AG04449 (cell line): ENCODE data around the gene ECHDC3.

Source experiments
- CTCF ChIA-PET: fragments of 350-600 bp; formaldehyde crosslinking; extraction: SDS; loops from one replicate; lab custom pipeline; 2021; ENCODE audit warnings: antibody characterized with exemption; lab: Yijun Ruan, JAX
- POLR2A ChIA-PET: fragments of 400-600, 350-600 bp; formaldehyde crosslinking; extraction: SDS; loops from one replicate; lab custom pipeline; 2020; ENCODE audit warnings: antibody characterized with exemption, inconsistent platforms; lab: Yijun Ruan, JAX
- DNase-seq: peaks from one replicate; pipeline ENCODE4 v3.0.0-alpha.2; 2010; ENCODE audit warnings: low read depth, low spot score
- H3K4me3 ChIP-seq: 2 replicates; pipeline ENCODE4 v1.5.1; 2011; ENCODE audit warnings: low read depth, mild to moderate bottlenecking, control low read depth, low read length
- TF ChIP-seq, protein P1 (sequence below): IDR thresholded peaks from one replicate; pipeline ENCODE4 v1.5.1; 2011; ENCODE audit warnings: mild to moderate bottlenecking, moderate library complexity, low read length, control low read depth, inconsistent platforms; ENCODE audit not compliant: insufficient read depth; ENCODE audit errors: missing control alignments

Gene ECHDC3

DNA sequence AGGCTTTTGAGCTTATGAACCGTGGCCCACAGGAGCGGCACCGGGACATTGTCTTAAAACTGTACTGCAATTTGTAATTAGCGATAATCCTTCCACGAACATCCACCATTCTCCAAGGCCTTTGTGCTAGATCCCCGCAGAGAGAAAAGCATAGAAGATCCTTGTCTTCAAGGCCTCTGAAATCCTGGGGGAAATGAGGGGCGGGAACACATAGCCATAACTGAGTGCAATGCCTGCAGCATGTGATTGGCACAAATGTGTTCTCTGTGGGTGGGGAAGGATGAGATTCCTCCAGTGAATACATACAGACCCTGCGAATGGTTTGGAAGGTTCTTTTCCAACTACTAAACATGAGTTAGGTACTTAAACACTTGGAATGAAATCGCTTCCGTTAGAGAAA is 55.1 kb downstream of the ECHDC3 start:
- DNase-seq = no peak
- H3K4me3 ChIP-seq = no peak overlapping the region
- POLR2A ChIA-PET = no interaction called here
- CTCF ChIA-PET = interaction anchor here (0.8 to 1.5 kb wide), 4 partner anchors 14 to 190 kb away, joined by 3 to 5 read pairs (median 4); no protein-coding TSS in a partner anchor
- TF ChIP-seq, protein P1, sequence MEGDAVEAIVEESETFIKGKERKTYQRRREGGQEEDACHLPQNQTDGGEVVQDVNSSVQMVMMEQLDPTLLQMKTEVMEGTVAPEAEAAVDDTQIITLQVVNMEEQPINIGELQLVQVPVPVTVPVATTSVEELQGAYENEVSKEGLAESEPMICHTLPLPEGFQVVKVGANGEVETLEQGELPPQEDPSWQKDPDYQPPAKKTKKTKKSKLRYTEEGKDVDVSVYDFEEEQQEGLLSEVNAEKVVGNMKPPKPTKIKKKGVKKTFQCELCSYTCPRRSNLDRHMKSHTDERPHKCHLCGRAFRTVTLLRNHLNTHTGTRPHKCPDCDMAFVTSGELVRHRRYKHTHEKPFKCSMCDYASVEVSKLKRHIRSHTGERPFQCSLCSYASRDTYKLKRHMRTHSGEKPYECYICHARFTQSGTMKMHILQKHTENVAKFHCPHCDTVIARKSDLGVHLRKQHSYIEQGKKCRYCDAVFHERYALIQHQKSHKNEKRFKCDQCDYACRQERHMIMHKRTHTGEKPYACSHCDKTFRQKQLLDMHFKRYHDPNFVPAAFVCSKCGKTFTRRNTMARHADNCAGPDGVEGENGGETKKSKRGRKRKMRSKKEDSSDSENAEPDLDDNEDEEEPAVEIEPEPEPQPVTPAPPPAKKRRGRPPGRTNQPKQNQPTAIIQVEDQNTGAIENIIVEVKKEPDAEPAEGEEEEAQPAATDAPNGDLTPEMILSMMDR = no peak

GRCh38 chr10:11797847-11798633 is 55.9 kb downstream of the ECHDC3 start:
- DNase-seq = no peak
- H3K4me3 ChIP-seq = no peak overlapping the region
- ChIA-PET POLR2A (no interaction called here), CTCF (interaction anchor here (1.5 to 2.6 kb wide), 4 partner anchors 8 to 189 kb away, joined by 3 to 16 read pairs (median 7); no protein-coding TSS in a partner anchor)
- TF ChIP-seq, protein P1 = no peak

- ChIA-PET CTCF (interaction anchor here (1.0 to 3.9 kb wide), 6 partner anchors 9 to 188 kb away, joined by 3 to 18 read pairs (median 7); no protein-coding TSS in a partner anchor), POLR2A (no interaction called here)
- no peak for DNase-seq
- TF ChIP-seq, protein P1 = no peak
- H3K4me3 ChIP-seq = no peak overlapping the region
These were observed 56.9 kb downstream of the ECHDC3 start for GRCh38 chr10:11798845-11799735.

- no peak for DNase-seq
- TF ChIP-seq, protein P1 = no peak
- H3K4me3 ChIP-seq = no peak overlapping the region
- CTCF ChIA-PET = interaction anchor here (2.1 to 3.9 kb wide), 4 partner anchors 10 to 20 kb away, joined by 5 to 18 read pairs (median 12); no protein-coding TSS in a partner anchor
- POLR2A ChIA-PET = no interaction called here
These were observed 57.5 kb downstream of the ECHDC3 start for GRCh38 chr10:11799736-11800080.

- ChIA-PET POLR2A (no interaction called here), CTCF (no interaction called here)
- H3K4me3 ChIP-seq = no peak overlapping the region
- no peak for DNase-seq
- TF ChIP-seq, protein P1 = no peak
These were observed 62.2 kb downstream of the ECHDC3 start for GRCh38 chr10:11804336-11804735.
